HEK293 (cell line): Measurements from ENCODE around the gene UQCC3.

Source experiments
- BCL11B ChIP-seq: fragments of 450-650 bp; formaldehyde crosslinking; IDR thresholded peaks from 2 replicates; pipeline ENCODE4 v1.5.1; 2016; ENCODE audit warnings: low read depth, missing biosample characterization, missing genetic modification characterization
- HOXA7 ChIP-seq: sonication (generic); formaldehyde crosslinking; IDR thresholded peaks from 2 replicates; pipeline ENCODE4 v1.8.1; 2022; ENCODE audit warnings: missing genetic modification reagents, borderline replicate concordance
- KLF10 ChIP-seq: fragments of 450-650 bp; IDR thresholded peaks from 2 replicates; pipeline ENCODE4 v1.5.1; 2018; ENCODE audit warnings: missing biosample characterization, mild to moderate bottlenecking, missing genetic modification characterization
- KLF16 ChIP-seq: fragments of 450-650 bp; formaldehyde crosslinking; IDR thresholded peaks from 2 replicates; pipeline ENCODE4 v1.5.1; 2017; ENCODE audit warnings: missing biosample characterization, missing genetic modification characterization
- KLF8 ChIP-seq: fragments of 450-650 bp; formaldehyde crosslinking; IDR thresholded peaks from 2 replicates; pipeline ENCODE4 v1.5.1; 2016; ENCODE audit warnings: missing biosample characterization, missing genetic modification characterization
- PATZ1 ChIP-seq: fragments of 450-650 bp; formaldehyde crosslinking; IDR thresholded peaks from 2 replicates; pipeline ENCODE4 v1.5.1; 2016; ENCODE audit warnings: missing biosample characterization, missing genetic modification characterization
- PBX3 ChIP-seq: sonication (generic); formaldehyde crosslinking; IDR thresholded peaks from 2 replicates; pipeline ENCODE4 v1.8.1; 2022; ENCODE audit warnings: mild to moderate bottlenecking, moderate library complexity, missing genetic modification reagents
- PRDM10 ChIP-seq: fragments of 450-650 bp; formaldehyde crosslinking; IDR thresholded peaks from 2 replicates; pipeline ENCODE4 v1.5.1; 2016; ENCODE audit warnings: missing biosample characterization, missing genetic modification characterization
- SP2 ChIP-seq: fragments of 450-650 bp; formaldehyde crosslinking; IDR thresholded peaks from 2 replicates; pipeline ENCODE4 v1.5.1; 2016; ENCODE audit warnings: missing biosample characterization, missing genetic modification characterization
- WT1 ChIP-seq: fragments of 450-650 bp; formaldehyde crosslinking; IDR thresholded peaks from 2 replicates; pipeline ENCODE4 v1.5.1; 2016; ENCODE audit warnings: missing biosample characterization, missing genetic modification characterization
- ZBTB1 ChIP-seq: fragments of 450-650 bp; formaldehyde crosslinking; IDR thresholded peaks from 2 replicates; pipeline ENCODE4 v1.5.1; 2016; ENCODE audit warnings: missing biosample characterization, missing genetic modification characterization
- ZEB2 ChIP-seq: fragments of 450-650 bp; formaldehyde crosslinking; IDR thresholded peaks from 2 replicates; pipeline ENCODE4 v1.5.1; 2016; ENCODE audit warnings: missing biosample characterization, missing genetic modification characterization
- ZFP41 ChIP-seq: fragments of 450-650 bp; formaldehyde crosslinking; IDR thresholded peaks from 2 replicates; pipeline ENCODE4 v1.5.1; 2016; ENCODE audit warnings: missing biosample characterization, missing genetic modification characterization, borderline replicate concordance
- ZNF292 ChIP-seq: fragments of 450-650 bp; formaldehyde crosslinking; IDR thresholded peaks from 2 replicates; pipeline ENCODE4 v1.5.1; 2016; ENCODE audit warnings: low read depth, missing biosample characterization, missing genetic modification characterization, borderline replicate concordance
- ZNF341 ChIP-seq: fragments of 450-650 bp; formaldehyde crosslinking; IDR thresholded peaks from 2 replicates; pipeline ENCODE4; 2016; ENCODE audit warnings: low read depth, missing biosample characterization, missing genetic modification characterization
- ZNF473 ChIP-seq: fragments of 450-650 bp; formaldehyde crosslinking; IDR thresholded peaks from 2 replicates; pipeline ENCODE4 v1.5.1; 2017; ENCODE audit warnings: missing biosample characterization, missing genetic modification characterization
- ZNF596 ChIP-seq: fragments of 450-650 bp; IDR thresholded peaks from 2 replicates; pipeline ENCODE4 v1.5.0; 2018; ENCODE audit warnings: missing biosample characterization, mild to moderate bottlenecking, missing genetic modification characterization, moderate library complexity
- ZNF600 ChIP-seq: fragments of 450-650 bp; formaldehyde crosslinking; IDR thresholded peaks from 2 replicates; pipeline ENCODE4 v1.5.1; 2016; ENCODE audit warnings: missing biosample characterization, missing genetic modification characterization
- ZNF629 ChIP-seq: fragments of 450-650 bp; formaldehyde crosslinking; IDR thresholded peaks from 2 replicates; pipeline ENCODE4 v1.5.1; 2017; ENCODE audit warnings: missing biosample characterization, missing genetic modification characterization
- ZNF837 ChIP-seq: fragments of 450-650 bp; formaldehyde crosslinking; IDR thresholded peaks from 2 replicates; pipeline ENCODE4 v1.5.1; 2016; ENCODE audit warnings: missing biosample characterization, missing genetic modification characterization
- ZSCAN18 ChIP-seq: fragments of 450-650 bp; formaldehyde crosslinking; IDR thresholded peaks from 2 replicates; pipeline ENCODE4 v1.5.1; 2016; ENCODE audit warnings: missing biosample characterization, missing genetic modification characterization
- ZXDB ChIP-seq: fragments of 450-650 bp; formaldehyde crosslinking; IDR thresholded peaks from 2 replicates; pipeline ENCODE4 v1.5.1; 2016; ENCODE audit warnings: missing biosample characterization, missing genetic modification characterization

Gene UQCC3

GRCh38 chr11:62665075-62665598 is 6.3 kb upstream of the UQCC3 start, which contains the start of the genes C11orf98 and CSKMT (continued):
- TF ChIP-seq PRDM10, result peak; percentile 63; the same call in 1 of the 2 replicates
- no peak for TF ChIP-seq ZNF837
- TF ChIP-seq ZNF473 (tag by site-specific recombination), result no peak
- peak; percentile 65 for TF ChIP-seq SP2 (tag by site-specific recombination)
- no peak for TF ChIP-seq HOXA7
- 0 out of 2 replicates have a peak, but pooled peaks have one; percentile 17 for TF ChIP-seq ZNF629 (tag by site-specific recombination)
- no peak for TF ChIP-seq ZNF292 (tag by site-specific recombination)
- peak; percentile 65 for TF ChIP-seq PATZ1 (tag by site-specific recombination)
- no peak for TF ChIP-seq BCL11B (tag by site-specific recombination)
- 0 out of 2 replicates have a peak, but pooled peaks have one; percentile 56 for TF ChIP-seq ZNF600 (tag by site-specific recombination)
- TF ChIP-seq KLF8 (tag by site-specific recombination), result peak; percentile 69
- TF ChIP-seq ZNF596, result no peak
- no peak for TF ChIP-seq ZBTB1 (tag by site-specific recombination)
- TF ChIP-seq PBX3 (CRISPR knock-in tag), result no peak
- TF ChIP-seq WT1 (tag by site-specific recombination), result 0 out of 2 replicates have a peak, but pooled peaks have one; percentile 5
- no peak for TF ChIP-seq ZSCAN18
- TF ChIP-seq ZXDB (tag by site-specific recombination), result 0 out of 2 replicates have a peak, but pooled peaks have one; percentile 25
- 0 out of 2 replicates have a peak, but pooled peaks have one; percentile 30 for TF ChIP-seq KLF16 (tag by site-specific recombination)
- peak; percentile 77; the same call in 1 of the 2 replicates for TF ChIP-seq ZEB2 (tag by site-specific recombination)
- peak; percentile 61; the same call in 1 of the 2 replicates for TF ChIP-seq ZNF341 (tag by site-specific recombination)
- TF ChIP-seq ZFP41 (tag by site-specific recombination), result no peak
- peak; percentile 72 for TF ChIP-seq KLF10 (tag by site-specific recombination)
